Esophagus squamous epithelium (tissue), 4 donors: ENCODE results near the gene RASGRF2.

Experiments used
- POLR2A ChIP-seq, 4 donors: fragments of 450-650 bp; IDR thresholded peaks; one replicate each; pipeline ENCODE4 v1.6.1; 2017; ENCODE audit warnings: antibody characterized with exemption in 4 of 4, mild to moderate bottlenecking in 4 of 4, moderate library complexity in 3 of 4
- TF ChIP-seq, protein P1 (sequence below), 6 experiments: fragments of 450-650 bp in 4 of 6; fragments of 200-600 bp in 2 of 6; sonication (generic) in 2 of 6; IDR thresholded peaks; one replicate each; pipeline ENCODE4 v1.5.1; 2016 to 2019; ENCODE audit warnings: antibody characterized with exemption in 6 of 6, mild to moderate bottlenecking in 4 of 6, moderate library complexity in 4 of 6

DNA sequence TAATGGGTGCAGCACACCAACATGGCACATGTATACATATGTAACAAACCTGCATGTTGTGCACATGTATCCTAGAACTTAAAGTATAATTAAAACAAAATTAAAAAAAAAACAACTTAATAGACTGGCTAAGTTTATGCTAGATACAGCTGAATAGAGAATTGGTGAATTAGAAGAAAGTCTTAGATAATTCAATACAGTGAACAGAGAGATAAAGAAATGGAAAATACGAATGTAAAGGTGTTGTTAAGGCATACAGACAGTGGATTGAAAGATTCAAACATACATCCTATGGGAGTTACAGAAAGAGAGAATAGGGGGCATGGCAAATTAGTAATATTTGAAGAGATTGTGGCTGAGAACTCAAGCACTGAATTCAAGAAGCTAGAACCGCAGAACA, 75.4 kb downstream of the RASGRF2 start:
- TF ChIP-seq, protein P1, sequence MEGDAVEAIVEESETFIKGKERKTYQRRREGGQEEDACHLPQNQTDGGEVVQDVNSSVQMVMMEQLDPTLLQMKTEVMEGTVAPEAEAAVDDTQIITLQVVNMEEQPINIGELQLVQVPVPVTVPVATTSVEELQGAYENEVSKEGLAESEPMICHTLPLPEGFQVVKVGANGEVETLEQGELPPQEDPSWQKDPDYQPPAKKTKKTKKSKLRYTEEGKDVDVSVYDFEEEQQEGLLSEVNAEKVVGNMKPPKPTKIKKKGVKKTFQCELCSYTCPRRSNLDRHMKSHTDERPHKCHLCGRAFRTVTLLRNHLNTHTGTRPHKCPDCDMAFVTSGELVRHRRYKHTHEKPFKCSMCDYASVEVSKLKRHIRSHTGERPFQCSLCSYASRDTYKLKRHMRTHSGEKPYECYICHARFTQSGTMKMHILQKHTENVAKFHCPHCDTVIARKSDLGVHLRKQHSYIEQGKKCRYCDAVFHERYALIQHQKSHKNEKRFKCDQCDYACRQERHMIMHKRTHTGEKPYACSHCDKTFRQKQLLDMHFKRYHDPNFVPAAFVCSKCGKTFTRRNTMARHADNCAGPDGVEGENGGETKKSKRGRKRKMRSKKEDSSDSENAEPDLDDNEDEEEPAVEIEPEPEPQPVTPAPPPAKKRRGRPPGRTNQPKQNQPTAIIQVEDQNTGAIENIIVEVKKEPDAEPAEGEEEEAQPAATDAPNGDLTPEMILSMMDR (IDR thresholded peaks at IDR 0.05): no peak
- no peak for TF ChIP-seq POLR2A (IDR thresholded peaks at IDR 0.05)
